HTERT RPE-1 (cell line): ENCODE results near the gene CD3G.

ENCODE experiments used
- in situ Hi-C: fragments of 300-500 bp; cut with MboI; formaldehyde crosslinking; loops from 4 replicates; pipeline ENCODE4 v1.14.3; 2020; ENCODE audit warnings: low sequenced_read_pairs

The CD3G gene

GRCh38 chr11:118322721-118323120 lies 21.4 kb upstream of the CD3G start:
- in situ Hi-C loops, result no loop called here

GRCh38 chr11:118325283-118325682 lies 18.9 kb upstream of the CD3G start:
- in situ Hi-C loops, result no loop called here

GRCh38 chr11:118328745-118329144 lies 15.4 kb upstream of the CD3G start:
- in situ Hi-C loops, result no loop called here

- in situ Hi-C loops, result no loop called here
Measured at GRCh38 chr11:118334745-118335144, 9.4 kb upstream of the CD3G start.

- in situ Hi-C loops, result no loop called here
Measured at GRCh38 chr11:118338637-118339061, 5.5 kb upstream of the CD3G start.

- in situ Hi-C loops, result no loop called here
Measured at GRCh38 chr11:118339281-118339961, 4.7 kb upstream of the CD3G start.

GRCh38 chr11:118340449-118340848 lies 3.7 kb upstream of the CD3G start:
- in situ Hi-C loops, result no loop called here

GRCh38 chr11:118341261-118341660 lies 2.9 kb upstream of the CD3G start:
- in situ Hi-C loops, result no loop called here

- in situ Hi-C loops, result no loop called here
Measured at GRCh38 chr11:118341815-118342489, 2.2 kb upstream of the CD3G start.

- in situ Hi-C loops, result no loop called here
Measured at GRCh38 chr11:118342503-118343161, 1.5 kb upstream of the CD3G start, which contains the start of gene CD3D. CD3D (minus strand) TSS chr11:118342705; CDS start chr11:118342607, 98 bp downstream.

GRCh38 chr11:118343248-118343647 lies 896 bp upstream of the CD3G start:
- in situ Hi-C loops, result no loop called here

- in situ Hi-C loops, result no loop called here
Measured at GRCh38 chr11:118349475-118349874, 5.3 kb downstream of the CD3G start.

- in situ Hi-C loops, result no loop called here
Measured at GRCh38 chr11:118353084-118353710, 9.1 kb downstream of the CD3G start.

- in situ Hi-C loops, result no loop called here
Measured at GRCh38 chr11:118358071-118358470, 13.9 kb downstream of the CD3G start.

- in situ Hi-C loops, result no loop called here
Measured at GRCh38 chr11:118359295-118359958, 15.3 kb downstream of the CD3G start, which contains the start of gene UBE4A. UBE4A (plus strand) TSS chr11:118359600; CDS start chr11:118365081, 5,481 bp downstream.

GRCh38 chr11:118364956-118365615 lies 20.9 kb downstream of the CD3G start:
- in situ Hi-C loops, result no loop called here

GRCh38 chr11:118366287-118366686 lies 22.1 kb downstream of the CD3G start:
- in situ Hi-C loops, result no loop called here

GRCh38 chr11:118370774-118371173 lies 26.6 kb downstream of the CD3G start:
- in situ Hi-C loops, result no loop called here

- in situ Hi-C loops, result no loop called here
Measured at GRCh38 chr11:118373263-118373662, 29.1 kb downstream of the CD3G start.

GRCh38 chr11:118373871-118374270 lies 29.7 kb downstream of the CD3G start:
- in situ Hi-C loops, result no loop called here
